ENCODE results near the gene UBALD1. TPM values are rescaled to one million over a fixed set of nuclear protein-coding genes. Genes with fewer than 3 reads are reported as not detected.
"Not testable (repeated sequence)": the region's sequence is repeated elsewhere in the genome, so short reads cannot be mapped to it uniquely, and the experiment has no call there.

Gene UBALD1
- total and polyA plus RNA-seq, 4 donors: 2.2 to 42.6 (median 25.7) TPM

DNA sequence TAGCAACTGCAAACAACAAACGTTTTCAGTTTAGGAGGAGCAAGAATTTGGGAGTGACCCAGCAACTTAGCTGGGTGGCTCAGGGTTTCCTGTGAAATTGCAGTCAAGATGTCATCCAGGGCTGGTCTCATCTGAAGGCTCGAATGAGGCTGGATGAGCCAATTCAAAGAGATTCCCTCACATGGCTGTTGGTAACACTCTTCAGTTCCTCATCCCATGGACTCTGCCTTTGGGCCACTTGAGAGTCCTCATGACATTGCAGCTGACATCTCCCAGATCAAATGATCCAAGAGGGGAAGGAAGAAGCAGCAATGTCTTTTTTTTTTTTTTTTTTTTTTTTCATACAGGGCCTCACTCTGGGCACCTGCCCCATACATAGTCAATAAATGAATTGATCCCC is 26.3 kb downstream of the UBALD1 start:
- H3K9me3 ChIP-seq (ENCODE audit: control insufficient read depth, insufficient read depth, low read length): no peaks in the 10 kb centered on the region
- no peak overlapping the region for H3K27ac ChIP-seq (ENCODE audit: low read depth, low read length)
- no peak overlapping the region for H3K4me3 ChIP-seq (ENCODE audit: low read depth, low read length)
- no peak for DNase-seq (ENCODE audit: low read depth in 4 of 6, low spot score in 6 of 6)
- H3K27me3 ChIP-seq (ENCODE audit: control insufficient read depth, insufficient read depth, low read length): no peaks in the 10 kb centered on the region
- 60% methylated on average over 1 of the region's 2 CpGs for WGBS (ENCODE audit: insufficient coverage)
- no peaks in the 10 kb centered on the region for H3K36me3 ChIP-seq (ENCODE audit: control insufficient read depth, insufficient read depth, low read length)
- H3K4me1 ChIP-seq (ENCODE audit: control insufficient read depth, insufficient read depth, low read length): peaks cover 14% of the 10 kb centered on the region

DNA sequence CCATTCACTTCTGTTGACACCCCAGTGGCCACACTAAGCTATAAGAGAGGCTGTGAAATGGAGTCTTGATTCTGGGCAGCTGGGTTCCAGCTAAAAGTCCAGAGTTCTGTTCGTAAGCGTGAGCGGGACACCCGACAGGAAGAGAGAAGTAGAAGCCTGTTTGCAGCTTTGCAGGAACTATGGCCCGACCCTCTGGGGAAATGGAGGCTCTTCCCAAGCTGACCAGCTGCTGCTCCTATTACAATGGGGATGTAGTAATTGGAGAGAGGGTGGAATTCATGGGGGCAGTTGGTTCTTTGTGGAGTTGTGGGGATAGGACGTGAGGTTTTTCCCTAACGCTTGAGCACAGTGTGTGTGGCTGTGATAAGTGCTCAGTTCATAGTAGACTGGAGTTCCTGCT is 28.4 kb downstream of the UBALD1 start:
- Histone ChIP-seq H3K4me3 (ENCODE audit: low read depth, low read length) (no peak overlapping the region), H3K4me1 (ENCODE audit: control insufficient read depth, insufficient read depth, low read length) (peaks cover 4% of the 10 kb centered on the region), H3K36me3 (ENCODE audit: control insufficient read depth, insufficient read depth, low read length) (no peaks in the 10 kb centered on the region), H3K27me3 (ENCODE audit: control insufficient read depth, insufficient read depth, low read length) (no peaks in the 10 kb centered on the region), H3K9me3 (ENCODE audit: control insufficient read depth, insufficient read depth, low read length) (no peaks in the 10 kb centered on the region), H3K27ac (ENCODE audit: low read depth, low read length) (no peak overlapping the region)
- 58% methylated on average over 7 of the region's 7 CpGs for WGBS (ENCODE audit: insufficient coverage)
- DNase-seq (ENCODE audit: low read depth in 4 of 6, low spot score in 6 of 6): no peak

DNA sequence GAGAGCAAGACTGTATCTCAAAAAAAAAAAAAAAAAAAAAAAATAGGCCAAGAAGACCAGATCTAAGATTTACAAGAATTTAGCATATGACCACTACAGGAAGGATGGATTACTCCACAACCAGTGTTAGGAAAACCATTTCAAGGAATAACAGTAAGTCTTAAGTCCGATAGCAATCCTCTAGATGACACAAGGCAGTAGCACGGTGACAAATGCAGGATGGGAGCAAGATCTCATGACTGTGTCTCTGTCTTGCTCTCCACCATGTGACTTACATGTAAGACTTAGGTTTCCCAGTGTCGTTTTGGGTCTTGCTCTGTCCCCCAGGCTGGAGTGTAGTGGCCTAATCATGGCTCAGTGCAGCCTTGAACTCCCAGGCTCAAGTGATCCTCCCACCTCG is 30.8 kb downstream of the UBALD1 start:
- no peaks in the 10 kb centered on the region for H3K27me3 ChIP-seq (ENCODE audit: control insufficient read depth, insufficient read depth, low read length)
- H3K27ac ChIP-seq (ENCODE audit: low read depth, low read length): no peak overlapping the region
- H3K36me3 ChIP-seq (ENCODE audit: control insufficient read depth, insufficient read depth, low read length): no peaks in the 10 kb centered on the region
- no peak for DNase-seq (ENCODE audit: low read depth in 4 of 6, low spot score in 6 of 6)
- peaks cover 4% of the 10 kb centered on the region for H3K4me1 ChIP-seq (ENCODE audit: control insufficient read depth, insufficient read depth, low read length)
- no peaks in the 10 kb centered on the region for H3K9me3 ChIP-seq (ENCODE audit: control insufficient read depth, insufficient read depth, low read length)
- no peak overlapping the region for H3K4me3 ChIP-seq (ENCODE audit: low read depth, low read length)
- WGBS (ENCODE audit: insufficient coverage): 88% methylated on average over 3 of the region's 4 CpGs

DNA sequence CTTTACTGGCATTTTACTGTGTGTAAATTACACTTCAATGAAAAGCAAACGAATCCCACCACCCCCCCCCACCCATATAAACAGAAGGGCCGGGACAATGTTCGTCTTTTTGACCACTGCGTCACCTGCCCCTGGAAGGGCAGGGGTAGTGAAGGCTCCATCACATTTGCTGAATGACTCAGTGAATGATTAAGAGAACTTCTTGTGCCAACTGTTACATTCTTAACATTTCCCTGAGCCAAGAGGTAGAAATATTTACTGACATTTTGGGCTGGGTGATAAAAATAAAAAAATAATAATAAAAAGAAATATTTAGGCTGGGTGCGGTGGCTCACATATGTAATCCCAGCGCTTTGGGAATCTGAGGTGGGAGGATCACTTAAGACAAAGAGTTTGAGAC is 34.4 kb downstream of the UBALD1 start:
- H3K27ac ChIP-seq (ENCODE audit: low read depth, low read length): no peak overlapping the region
- no peaks in the 10 kb centered on the region for H3K27me3 ChIP-seq (ENCODE audit: control insufficient read depth, insufficient read depth, low read length)
- no CpG with 5 or more reads among the region's 6 CpGs for WGBS (ENCODE audit: insufficient coverage)
- peaks cover 3% of the 10 kb centered on the region for H3K36me3 ChIP-seq (ENCODE audit: control insufficient read depth, insufficient read depth, low read length)
- DNase-seq (ENCODE audit: low read depth in 4 of 6, low spot score in 6 of 6): no peak
- H3K4me1 ChIP-seq (ENCODE audit: control insufficient read depth, insufficient read depth, low read length): peaks cover 3% of the 10 kb centered on the region
- H3K4me3 ChIP-seq (ENCODE audit: low read depth, low read length): no peak overlapping the region
- H3K9me3 ChIP-seq (ENCODE audit: control insufficient read depth, insufficient read depth, low read length): no peaks in the 10 kb centered on the region

DNA sequence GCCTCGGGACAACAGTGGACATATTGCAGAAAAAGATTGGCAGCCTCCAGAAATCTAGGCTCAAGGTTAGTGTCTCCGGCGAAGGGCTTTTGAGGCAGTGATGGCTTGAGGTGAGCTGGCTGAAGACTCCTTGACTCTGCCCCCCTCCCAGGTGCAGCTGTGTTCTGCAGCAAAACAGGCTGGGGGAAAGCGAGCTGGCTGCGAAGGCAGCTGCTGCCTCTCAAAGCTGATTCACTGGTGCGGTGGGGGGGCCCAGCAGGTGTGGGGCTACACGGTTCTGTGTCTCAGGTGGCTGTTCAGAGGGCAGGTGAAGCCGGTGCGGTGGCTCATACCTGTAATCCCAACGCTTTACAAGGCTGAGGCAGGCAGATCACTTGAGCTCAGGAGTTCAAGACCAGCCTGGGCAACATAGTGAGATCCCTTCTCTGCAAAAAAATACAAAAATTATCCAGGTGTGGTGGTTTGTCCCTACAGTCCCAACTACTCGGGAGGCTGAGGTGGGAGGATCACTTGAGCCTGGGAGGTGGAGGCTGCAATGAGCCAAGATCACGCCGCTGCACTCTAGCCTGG is 35.6 kb downstream of the UBALD1 start:
- WGBS (ENCODE audit: insufficient coverage): 93% methylated on average over 11 of the region's 13 CpGs
- H3K4me3 ChIP-seq (ENCODE audit: low read depth, low read length): no peak overlapping the region
- no peaks in the 10 kb centered on the region for H3K4me1 ChIP-seq (ENCODE audit: control insufficient read depth, insufficient read depth, low read length)
- H3K36me3 ChIP-seq (ENCODE audit: control insufficient read depth, insufficient read depth, low read length): peaks cover 3% of the 10 kb centered on the region
- H3K27me3 ChIP-seq (ENCODE audit: control insufficient read depth, insufficient read depth, low read length): no peaks in the 10 kb centered on the region
- no peaks in the 10 kb centered on the region for H3K9me3 ChIP-seq (ENCODE audit: control insufficient read depth, insufficient read depth, low read length)
- no peak for DNase-seq (ENCODE audit: low read depth in 4 of 6, low spot score in 6 of 6)
- H3K27ac ChIP-seq (ENCODE audit: low read depth, low read length): no peak overlapping the region

DNA sequence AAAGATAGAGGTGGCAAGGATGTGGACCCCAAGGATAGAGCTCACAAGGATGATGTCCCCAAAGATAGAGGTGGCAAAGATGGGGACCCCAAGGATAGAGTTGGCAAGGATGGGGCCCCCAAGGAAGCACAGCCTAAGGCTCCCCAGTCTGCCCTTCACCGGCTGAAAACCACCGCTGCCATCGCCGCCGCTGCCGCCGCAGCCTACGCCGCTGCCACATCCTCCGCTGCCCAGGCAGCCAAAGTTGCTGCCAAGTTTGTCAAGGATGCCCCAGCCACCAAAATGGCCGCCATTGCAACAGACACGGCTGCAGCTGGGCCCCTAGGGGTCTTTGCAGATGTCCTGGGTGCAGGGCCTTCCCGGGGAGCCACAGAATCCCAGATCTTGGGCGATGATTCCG is 38.7 kb downstream of the UBALD1 start:
- H3K4me3 ChIP-seq (ENCODE audit: low read depth, low read length): no peak overlapping the region
- peaks cover 3% of the 10 kb centered on the region for H3K36me3 ChIP-seq (ENCODE audit: control insufficient read depth, insufficient read depth, low read length)
- H3K27me3 ChIP-seq (ENCODE audit: control insufficient read depth, insufficient read depth, low read length): no peaks in the 10 kb centered on the region
- WGBS (ENCODE audit: insufficient coverage): 97% methylated on average over 14 of the region's 15 CpGs
- H3K27ac ChIP-seq (ENCODE audit: low read depth, low read length): no peak overlapping the region
- no peaks in the 10 kb centered on the region for H3K9me3 ChIP-seq (ENCODE audit: control insufficient read depth, insufficient read depth, low read length)
- no peaks in the 10 kb centered on the region for H3K4me1 ChIP-seq (ENCODE audit: control insufficient read depth, insufficient read depth, low read length)
- no peak for DNase-seq (ENCODE audit: low read depth in 4 of 6, low spot score in 6 of 6)

DNA sequence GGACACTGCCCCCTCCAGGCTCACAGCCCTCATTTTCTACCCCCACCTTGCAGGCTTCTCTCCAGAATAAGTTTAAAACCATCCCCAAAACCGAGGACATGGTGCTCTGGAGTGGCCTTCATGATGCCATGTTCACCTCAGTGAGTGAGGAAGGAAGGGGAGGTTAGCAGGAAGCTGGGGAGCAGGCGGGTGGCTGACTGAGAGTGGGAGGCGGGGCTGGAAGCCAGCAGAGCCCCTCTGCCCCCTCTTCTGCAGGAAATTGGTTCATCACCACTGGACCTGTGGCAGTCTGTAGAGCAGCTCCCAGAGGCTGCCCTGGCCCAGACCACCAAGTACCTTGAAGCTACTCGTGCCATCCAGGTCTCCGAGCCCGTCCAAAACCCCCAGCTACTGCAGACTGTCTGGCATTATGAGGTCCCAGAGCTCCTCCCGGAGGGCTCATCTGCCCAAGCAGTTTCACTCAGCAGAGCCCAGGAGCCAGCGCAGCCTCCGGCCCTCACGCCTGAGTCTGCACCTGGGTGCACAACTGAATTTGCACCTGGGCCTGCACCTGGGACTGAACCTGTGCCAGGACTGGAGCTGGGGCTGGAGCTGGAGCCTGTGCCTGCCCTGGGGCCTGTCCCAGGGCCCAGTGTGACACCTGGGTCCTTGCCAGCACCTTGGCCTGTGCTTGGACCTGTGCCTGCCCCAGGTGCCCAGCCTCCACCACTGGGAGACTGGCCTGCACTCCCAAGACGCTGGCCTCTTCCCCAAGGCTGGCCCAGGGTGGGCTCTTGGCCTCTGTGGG is 39.6 kb downstream of the UBALD1 start:
- peaks cover 3% of the 10 kb centered on the region for H3K36me3 ChIP-seq (ENCODE audit: control insufficient read depth, insufficient read depth, low read length)

DNA sequence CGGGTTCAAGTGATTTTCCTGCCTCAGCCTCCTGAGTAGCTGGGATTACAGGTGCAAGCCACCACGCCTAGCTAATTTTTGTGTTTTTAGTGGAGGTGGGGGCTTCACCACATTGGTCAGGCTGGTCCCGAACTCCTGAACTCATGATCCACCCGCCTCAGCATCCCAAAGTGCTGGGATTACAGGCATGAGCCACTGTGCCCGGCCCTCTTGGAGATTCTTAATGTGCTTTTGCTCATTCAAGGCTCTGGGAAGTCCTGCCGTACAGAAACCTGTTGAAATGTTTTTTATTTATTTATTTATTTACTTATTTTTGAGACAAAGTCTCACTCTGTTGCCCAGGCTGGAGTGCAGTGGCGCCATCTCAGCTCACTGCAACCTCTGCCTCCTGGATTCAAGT is 40.8 kb downstream of the UBALD1 start:
- H3K27ac ChIP-seq (ENCODE audit: low read depth, low read length); DNase-seq (ENCODE audit: low read depth in 4 of 6, low spot score in 6 of 6); H3K9me3 ChIP-seq (ENCODE audit: control insufficient read depth, insufficient read depth, low read length); H3K4me3 ChIP-seq (ENCODE audit: low read depth, low read length); H3K27me3 ChIP-seq (ENCODE audit: control insufficient read depth, insufficient read depth, low read length); H3K4me1 ChIP-seq (ENCODE audit: control insufficient read depth, insufficient read depth, low read length); H3K36me3 ChIP-seq (ENCODE audit: control insufficient read depth, insufficient read depth, low read length): not testable (repeated sequence)
- WGBS (ENCODE audit: insufficient coverage): 76% methylated on average over 3 of the region's 7 CpGs

More for the DNA sequence above, 39.6 kb downstream of the UBALD1 start:
- no peaks in the 10 kb centered on the region for H3K4me1 ChIP-seq (ENCODE audit: control insufficient read depth, insufficient read depth, low read length)
- H3K4me3 ChIP-seq (ENCODE audit: low read depth, low read length): no peak overlapping the region
- H3K27me3 ChIP-seq (ENCODE audit: control insufficient read depth, insufficient read depth, low read length): no peaks in the 10 kb centered on the region
- WGBS (ENCODE audit: insufficient coverage): 84% methylated on average over 10 of the region's 11 CpGs
- H3K9me3 ChIP-seq (ENCODE audit: control insufficient read depth, insufficient read depth, low read length): no peaks in the 10 kb centered on the region
- no peak overlapping the region for H3K27ac ChIP-seq (ENCODE audit: low read depth, low read length)
- no peak for DNase-seq (ENCODE audit: low read depth in 4 of 6, low spot score in 6 of 6)

DNA sequence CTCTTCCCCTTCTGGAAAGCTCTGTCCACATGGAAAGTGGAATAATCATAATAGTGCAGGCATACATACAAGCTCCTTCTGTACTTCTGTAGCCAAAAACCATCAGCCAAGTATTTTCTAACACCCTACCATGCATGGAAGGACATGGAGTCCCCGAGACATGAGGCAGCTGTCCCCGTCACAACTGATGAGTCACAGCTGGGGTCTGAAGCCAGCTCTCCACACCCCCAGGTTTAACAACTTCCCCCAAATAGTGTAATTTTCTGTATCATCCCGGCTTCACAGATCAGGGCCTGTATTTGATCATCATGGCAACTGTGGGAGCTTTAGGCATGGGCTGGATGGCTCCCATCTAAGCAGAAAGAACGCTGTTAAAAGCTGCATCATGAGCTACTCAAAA is 42.0 kb downstream of the UBALD1 start:
- Histone ChIP-seq H3K27me3 (ENCODE audit: control insufficient read depth, insufficient read depth, low read length) (no peaks in the 10 kb centered on the region), H3K4me1 (ENCODE audit: control insufficient read depth, insufficient read depth, low read length) (no peaks in the 10 kb centered on the region), H3K9me3 (ENCODE audit: control insufficient read depth, insufficient read depth, low read length) (no peaks in the 10 kb centered on the region), H3K4me3 (ENCODE audit: low read depth, low read length) (no peak overlapping the region), H3K27ac (ENCODE audit: low read depth, low read length) (no peak overlapping the region), H3K36me3 (ENCODE audit: control insufficient read depth, insufficient read depth, low read length) (peaks cover 3% of the 10 kb centered on the region)
- WGBS (ENCODE audit: insufficient coverage): 57% methylated on average over 3 of the region's 4 CpGs
- DNase-seq (ENCODE audit: low read depth in 4 of 6, low spot score in 6 of 6): peak in 1 of 6 donors; percentile 5

DNA sequence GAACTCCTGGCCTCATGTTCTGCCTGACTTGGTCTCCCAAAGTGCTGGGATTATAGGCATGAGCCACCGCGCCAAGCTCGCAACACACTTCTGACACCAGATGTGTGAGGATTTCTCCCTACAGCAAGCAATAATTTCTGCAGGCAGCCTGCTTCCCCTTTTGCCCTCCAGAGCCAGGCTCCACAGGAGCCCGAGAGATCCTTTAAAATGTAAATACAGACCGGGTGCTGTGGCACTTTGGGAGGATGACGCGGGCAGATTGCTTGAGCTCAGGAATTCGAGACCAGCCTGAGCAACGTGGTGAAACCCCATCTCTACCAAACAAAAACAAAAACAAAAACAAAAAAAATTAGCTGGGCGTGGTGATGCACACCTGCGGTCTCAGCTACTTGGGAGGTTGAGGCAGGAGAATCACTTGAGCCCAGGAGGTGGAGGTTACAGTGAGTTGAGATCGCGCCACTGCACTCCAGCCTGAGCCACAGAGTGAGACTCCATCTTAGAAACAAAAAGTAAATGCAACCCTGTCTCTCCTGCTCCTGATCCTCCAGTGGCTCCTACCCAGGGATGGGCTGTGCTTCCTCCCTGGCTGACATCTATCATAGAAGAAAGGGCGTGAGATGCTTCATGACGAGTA is 43.9 kb downstream of the UBALD1 start:
- Histone ChIP-seq H3K36me3 (ENCODE audit: control insufficient read depth, insufficient read depth, low read length) (peaks cover 3% of the 10 kb centered on the region), H3K27ac (ENCODE audit: low read depth, low read length) (no peak overlapping the region), H3K4me1 (ENCODE audit: control insufficient read depth, insufficient read depth, low read length) (no peaks in the 10 kb centered on the region), H3K9me3 (ENCODE audit: control insufficient read depth, insufficient read depth, low read length) (no peaks in the 10 kb centered on the region), H3K27me3 (ENCODE audit: control insufficient read depth, insufficient read depth, low read length) (no peaks in the 10 kb centered on the region), H3K4me3 (ENCODE audit: low read depth, low read length) (no peak overlapping the region)
- WGBS (ENCODE audit: insufficient coverage): 60% methylated on average over 10 of the region's 15 CpGs
- no peak for DNase-seq (ENCODE audit: low read depth in 4 of 6, low spot score in 6 of 6)

Measured in spinal cord (tissue), 10 donors.